ENCODE data around the gene ANXA11. TPM values are rescaled to one million over a fixed set of nuclear protein-coding genes. Genes with fewer than 3 reads are reported as not detected.

Gene ANXA11
- polyA plus RNA-seq, 1 donor from 2014 or later, result not detected

DNA sequence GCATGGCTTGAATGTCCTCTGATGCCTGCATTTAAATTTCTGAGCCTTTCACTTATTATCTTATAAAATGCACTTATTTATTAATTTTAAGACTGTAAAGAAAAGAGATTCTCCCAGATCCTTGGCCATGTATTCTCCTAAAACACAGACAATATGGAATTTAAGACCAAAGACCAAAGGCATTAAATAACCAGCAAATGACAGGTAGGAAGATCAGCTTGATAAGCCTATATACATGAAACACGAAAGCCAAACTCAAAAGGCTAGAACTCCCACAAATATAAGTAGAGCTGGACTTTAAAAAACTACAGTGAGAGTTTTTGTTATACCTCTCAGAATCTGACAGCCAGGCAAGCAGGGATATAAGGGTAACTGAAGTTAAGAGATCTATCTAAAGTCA lies 5.1 kb downstream of the ANXA11 start:
- H3K9me3 ChIP-seq (ENCODE audit: low read length), result no peaks in the 10 kb centered on the region
- H3K27ac ChIP-seq (ENCODE audit: low read length), result no peak overlapping the region
- H3K27me3 ChIP-seq (ENCODE audit: insufficient read depth, low read depth, low read length), result peaks cover 13% of the 10 kb centered on the region
- H3K4me3 ChIP-seq (ENCODE audit: low read length), result no peak overlapping the region
- no peaks in the 10 kb centered on the region for H3K9me2 ChIP-seq (ENCODE audit: insufficient read depth, low read length)
- H3K36me3 ChIP-seq (ENCODE audit: insufficient read depth, low read length), result no peaks in the 10 kb centered on the region
- H3K4me2 ChIP-seq (ENCODE audit: low read length), result no peak overlapping the region
- no peak overlapping the region for H2AFZ ChIP-seq (ENCODE audit: low read depth, low read length)
- no peaks in the 10 kb centered on the region for H4K20me1 ChIP-seq (ENCODE audit: insufficient read depth)
- H3K79me2 ChIP-seq (replicated peaks; ENCODE audit: insufficient read depth, low read length), result no peaks in the 10 kb centered on the region
- no peak for TF ChIP-seq TAF1 (IDR thresholded peaks at IDR 0.05; ENCODE audit: low read depth)
- TF ChIP-seq, protein P1, sequence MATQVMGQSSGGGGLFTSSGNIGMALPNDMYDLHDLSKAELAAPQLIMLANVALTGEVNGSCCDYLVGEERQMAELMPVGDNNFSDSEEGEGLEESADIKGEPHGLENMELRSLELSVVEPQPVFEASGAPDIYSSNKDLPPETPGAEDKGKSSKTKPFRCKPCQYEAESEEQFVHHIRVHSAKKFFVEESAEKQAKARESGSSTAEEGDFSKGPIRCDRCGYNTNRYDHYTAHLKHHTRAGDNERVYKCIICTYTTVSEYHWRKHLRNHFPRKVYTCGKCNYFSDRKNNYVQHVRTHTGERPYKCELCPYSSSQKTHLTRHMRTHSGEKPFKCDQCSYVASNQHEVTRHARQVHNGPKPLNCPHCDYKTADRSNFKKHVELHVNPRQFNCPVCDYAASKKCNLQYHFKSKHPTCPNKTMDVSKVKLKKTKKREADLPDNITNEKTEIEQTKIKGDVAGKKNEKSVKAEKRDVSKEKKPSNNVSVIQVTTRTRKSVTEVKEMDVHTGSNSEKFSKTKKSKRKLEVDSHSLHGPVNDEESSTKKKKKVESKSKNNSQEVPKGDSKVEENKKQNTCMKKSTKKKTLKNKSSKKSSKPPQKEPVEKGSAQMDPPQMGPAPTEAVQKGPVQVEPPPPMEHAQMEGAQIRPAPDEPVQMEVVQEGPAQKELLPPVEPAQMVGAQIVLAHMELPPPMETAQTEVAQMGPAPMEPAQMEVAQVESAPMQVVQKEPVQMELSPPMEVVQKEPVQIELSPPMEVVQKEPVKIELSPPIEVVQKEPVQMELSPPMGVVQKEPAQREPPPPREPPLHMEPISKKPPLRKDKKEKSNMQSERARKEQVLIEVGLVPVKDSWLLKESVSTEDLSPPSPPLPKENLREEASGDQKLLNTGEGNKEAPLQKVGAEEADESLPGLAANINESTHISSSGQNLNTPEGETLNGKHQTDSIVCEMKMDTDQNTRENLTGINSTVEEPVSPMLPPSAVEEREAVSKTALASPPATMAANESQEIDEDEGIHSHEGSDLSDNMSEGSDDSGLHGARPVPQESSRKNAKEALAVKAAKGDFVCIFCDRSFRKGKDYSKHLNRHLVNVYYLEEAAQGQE (IDR thresholded peaks at IDR 0.05; ENCODE audit: borderline replicate concordance), result no peak
- TF ChIP-seq RAD21 (conservative IDR thresholded peaks at IDR 0.05), result no peak
- TF ChIP-seq MXI1 (conservative IDR thresholded peaks at IDR 0.05; ENCODE audit: poor library complexity, severe bottlenecking), result no peak
- TF ChIP-seq POLR2AphosphoS5 (IDR thresholded peaks at IDR 0.05), result no peak
- TF ChIP-seq, protein P2, sequence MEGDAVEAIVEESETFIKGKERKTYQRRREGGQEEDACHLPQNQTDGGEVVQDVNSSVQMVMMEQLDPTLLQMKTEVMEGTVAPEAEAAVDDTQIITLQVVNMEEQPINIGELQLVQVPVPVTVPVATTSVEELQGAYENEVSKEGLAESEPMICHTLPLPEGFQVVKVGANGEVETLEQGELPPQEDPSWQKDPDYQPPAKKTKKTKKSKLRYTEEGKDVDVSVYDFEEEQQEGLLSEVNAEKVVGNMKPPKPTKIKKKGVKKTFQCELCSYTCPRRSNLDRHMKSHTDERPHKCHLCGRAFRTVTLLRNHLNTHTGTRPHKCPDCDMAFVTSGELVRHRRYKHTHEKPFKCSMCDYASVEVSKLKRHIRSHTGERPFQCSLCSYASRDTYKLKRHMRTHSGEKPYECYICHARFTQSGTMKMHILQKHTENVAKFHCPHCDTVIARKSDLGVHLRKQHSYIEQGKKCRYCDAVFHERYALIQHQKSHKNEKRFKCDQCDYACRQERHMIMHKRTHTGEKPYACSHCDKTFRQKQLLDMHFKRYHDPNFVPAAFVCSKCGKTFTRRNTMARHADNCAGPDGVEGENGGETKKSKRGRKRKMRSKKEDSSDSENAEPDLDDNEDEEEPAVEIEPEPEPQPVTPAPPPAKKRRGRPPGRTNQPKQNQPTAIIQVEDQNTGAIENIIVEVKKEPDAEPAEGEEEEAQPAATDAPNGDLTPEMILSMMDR (IDR thresholded peaks at IDR 0.05; ENCODE audit: poor library complexity, severe bottlenecking), result no peak
- TF ChIP-seq EP300 (conservative IDR thresholded peaks at IDR 0.05; ENCODE audit: poor library complexity, severe bottlenecking), result no peak
- no peak overlapping the region for H3K9ac ChIP-seq (ENCODE audit: low read length)
- H3F3A ChIP-seq (ENCODE audit: insufficient read depth, low read length, poor library complexity, severe bottlenecking), result no peaks in the 10 kb centered on the region

DNA sequence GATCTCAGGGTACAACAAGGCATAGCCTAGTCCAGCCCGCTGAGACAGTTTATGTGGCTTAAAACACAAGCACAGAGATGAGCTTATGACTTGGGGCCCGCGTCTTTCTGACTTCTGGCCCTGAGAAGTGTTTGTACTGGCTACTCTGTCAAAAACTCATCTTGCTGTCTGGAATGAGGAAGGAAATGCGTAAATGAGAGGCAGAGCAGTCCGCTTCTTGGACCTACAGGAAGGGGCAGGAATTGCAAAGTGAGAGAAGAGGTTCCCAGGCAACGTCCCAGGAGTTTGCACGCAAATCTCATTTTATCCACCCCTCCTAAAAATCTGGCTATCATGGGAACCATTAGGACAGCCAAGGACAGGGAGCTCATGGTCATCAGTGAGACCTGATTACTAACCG lies 5.5 kb downstream of the ANXA11 start:
- H3K4me2 ChIP-seq (ENCODE audit: low read length), result no peak overlapping the region
- H3K4me3 ChIP-seq (ENCODE audit: low read length), result no peak overlapping the region
- no peaks in the 10 kb centered on the region for H3K79me2 ChIP-seq (replicated peaks; ENCODE audit: insufficient read depth, low read length)
- no peaks in the 10 kb centered on the region for H3K9me2 ChIP-seq (ENCODE audit: insufficient read depth, low read length)
- no peak overlapping the region for H3K9ac ChIP-seq (ENCODE audit: low read length)
- H3K9me3 ChIP-seq (ENCODE audit: low read length), result no peaks in the 10 kb centered on the region
- TF ChIP-seq RAD21 (conservative IDR thresholded peaks at IDR 0.05) (no peak), EP300 (conservative IDR thresholded peaks at IDR 0.05; ENCODE audit: poor library complexity, severe bottlenecking) (no peak), MXI1 (conservative IDR thresholded peaks at IDR 0.05; ENCODE audit: poor library complexity, severe bottlenecking) (no peak), TAF1 (IDR thresholded peaks at IDR 0.05; ENCODE audit: low read depth) (no peak), POLR2AphosphoS5 (IDR thresholded peaks at IDR 0.05) (no peak), SMC3 (conservative IDR thresholded peaks at IDR 0.05; ENCODE audit: poor library complexity) (no peak), EZH2 (IDR thresholded peaks at IDR 0.05; ENCODE audit: borderline replicate concordance, insufficient read depth, low read length, poor library complexity, severe bottlenecking) (no peak)
- TF ChIP-seq, protein P2 (IDR thresholded peaks at IDR 0.05; ENCODE audit: poor library complexity, severe bottlenecking), result no peak
- TF ChIP-seq, protein P1 (IDR thresholded peaks at IDR 0.05; ENCODE audit: borderline replicate concordance), result no peak
- peaks cover 11% of the 10 kb centered on the region for H3K27me3 ChIP-seq (ENCODE audit: insufficient read depth, low read depth, low read length)
- H4K20me1 ChIP-seq (ENCODE audit: insufficient read depth), result no peaks in the 10 kb centered on the region
- H3F3A ChIP-seq (ENCODE audit: insufficient read depth, low read length, poor library complexity, severe bottlenecking), result no peaks in the 10 kb centered on the region
- no peaks in the 10 kb centered on the region for H3K36me3 ChIP-seq (ENCODE audit: insufficient read depth, low read length)
- H3K27ac ChIP-seq (ENCODE audit: low read length), result no peak overlapping the region
- H2AFZ ChIP-seq (ENCODE audit: low read depth, low read length), result no peak overlapping the region
